HepG2 (cell line): ENCODE measurements around the gene SEH1L. TPM values are rescaled to one million over a fixed set of nuclear protein-coding genes. Genes with fewer than 3 reads are reported as not detected.
A peak's percentile ranks its signal among the peaks of the same experiment; 100 is the strongest.

Experiments
- ARHGAP35 ChIP-seq: sonication (generic); formaldehyde crosslinking; IDR thresholded peaks from 2 replicates; pipeline ENCODE4 v1.9.0; 2022; ENCODE audit warnings: mild to moderate bottlenecking, inconsistent platforms, moderate library complexity, missing genetic modification reagents, borderline replicate concordance
- ARID2 ChIP-seq: sonication (generic); formaldehyde crosslinking; IDR thresholded peaks from 2 replicates; pipeline ENCODE4 v1.8.1; 2022; ENCODE audit warnings: mild to moderate bottlenecking, missing genetic modification reagents, borderline replicate concordance
- CSRNP2 ChIP-seq: sonication (generic); formaldehyde crosslinking; conservative IDR thresholded peaks from 2 replicates; pipeline ENCODE4 v1.8.0; 2022; ENCODE audit warnings: low read depth, missing genetic modification reagents
- DRAP1 ChIP-seq: IDR thresholded peaks from 2 replicates; pipeline ENCODE4 v1.6.1; 2016; ENCODE audit warnings: missing genetic modification reagents, missing compliant biosample characterization
- FLYWCH1 ChIP-seq: sonication (generic); formaldehyde crosslinking; IDR thresholded peaks from 2 replicates; pipeline ENCODE4 v1.8.1; 2023; ENCODE audit warnings: mild to moderate bottlenecking, missing genetic modification reagents
- HOXA3 ChIP-seq: sonication (generic); formaldehyde crosslinking; IDR thresholded peaks from 2 replicates; pipeline ENCODE4 v1.5.0; 2020; ENCODE audit warnings: missing genetic modification reagents
- IRF1 ChIP-seq: sonication (generic); formaldehyde crosslinking; IDR thresholded peaks from 2 replicates; pipeline ENCODE4 v1.4.0; 2020; ENCODE audit warnings: low read depth, mild to moderate bottlenecking, missing genetic modification reagents
- MAFK ChIP-seq, 2 experiments: IDR thresholded peaks in 1 of 2; conservative IDR thresholded peaks in 1 of 2; 2 replicates each; pipeline ENCODE4 v1.6.1; 2011; ENCODE audit warnings: improper control_type of control experiment in 2 of 2, low read length in 2 of 2
- NFIC ChIP-seq: IDR thresholded peaks from 2 replicates; pipeline ENCODE4 v1.6.1; 2012; ENCODE audit warnings: mild to moderate bottlenecking, low read length, inconsistent platforms
- RFX3 ChIP-seq: IDR thresholded peaks from 2 replicates; pipeline ENCODE4 v1.6.1; 2016; ENCODE audit warnings: missing biosample characterization, missing genetic modification reagents
- SIN3B ChIP-seq: fragments of 150-350 bp; IDR thresholded peaks from 2 replicates; pipeline ENCODE4 v1.6.1; 2014; ENCODE audit warnings: low read length
- SOX5 ChIP-seq: IDR thresholded peaks from 2 replicates; pipeline ENCODE4 v1.6.1; 2016; ENCODE audit warnings: borderline replicate concordance
- ZBTB4 ChIP-seq: sonication (generic); formaldehyde crosslinking; IDR thresholded peaks from 2 replicates; pipeline ENCODE4 v1.4.0; 2020; ENCODE audit warnings: missing genetic modification reagents, mild to moderate bottlenecking, borderline replicate concordance
- ZFP36 ChIP-seq: fragments of 150-350 bp; IDR thresholded peaks from 2 replicates; pipeline ENCODE4 v1.6.1; 2018; ENCODE audit warnings: borderline replicate concordance, low read length, low read depth; ENCODE audit not compliant: partially characterized antibody
- ZNF292 ChIP-seq: sonication (generic); formaldehyde crosslinking; IDR thresholded peaks from 2 replicates; pipeline ENCODE4 v1.8.1; 2022; ENCODE audit warnings: mild to moderate bottlenecking, low read depth, missing genetic modification reagents, borderline replicate concordance
- ZNF329 ChIP-seq: sonication (generic); formaldehyde crosslinking; IDR thresholded peaks from 2 replicates; pipeline ENCODE4 v1.9.0; 2021; ENCODE audit warnings: low read depth, mild to moderate bottlenecking, missing genetic modification reagents
- ZNF44 ChIP-seq: sonication (generic); formaldehyde crosslinking; IDR thresholded peaks from 2 replicates; pipeline ENCODE4 v1.5.1; 2020; ENCODE audit warnings: mild to moderate bottlenecking, missing genetic modification reagents
- ZNF547 ChIP-seq: sonication (generic); formaldehyde crosslinking; IDR thresholded peaks from 2 replicates; pipeline ENCODE4 v1.5.1; 2020; ENCODE audit warnings: mild to moderate bottlenecking, missing genetic modification reagents
- ZNF598 ChIP-seq: sonication (generic); formaldehyde crosslinking; IDR thresholded peaks from 2 replicates; pipeline ENCODE4 v1.5.1; 2020; ENCODE audit warnings: mild to moderate bottlenecking, missing genetic modification reagents, borderline replicate concordance
- ZNF724P ChIP-seq: sonication (generic); formaldehyde crosslinking; IDR thresholded peaks from 2 replicates; pipeline ENCODE4 v1.8.0; 2022; ENCODE audit warnings: missing genetic modification reagents, borderline replicate concordance
- ZNF746 ChIP-seq: sonication (generic); formaldehyde crosslinking; IDR thresholded peaks from 2 replicates; pipeline ENCODE4 v1.8.0; 2022; ENCODE audit warnings: mild to moderate bottlenecking, missing genetic modification reagents
- ZNF768 ChIP-seq: sonication (generic); formaldehyde crosslinking; IDR thresholded peaks from 2 replicates; pipeline ENCODE4 v1.4.0; 2020; ENCODE audit warnings: missing genetic modification reagents
- ZNF841 ChIP-seq: sonication (generic); formaldehyde crosslinking; IDR thresholded peaks from 2 replicates; pipeline ENCODE4 v1.8.1; 2023; ENCODE audit warnings: missing genetic modification reagents, borderline replicate concordance
- ZNF878 ChIP-seq: sonication (generic); formaldehyde crosslinking; IDR thresholded peaks from 2 replicates; pipeline ENCODE4 v1.8.1; 2023; ENCODE audit warnings: mild to moderate bottlenecking, missing genetic modification reagents, moderate library complexity
- polyA plus RNA-seq, 8 experiments: library from polyadenylated mRNA; depleted of rRNA in 3 of 8; stranded (reverse) in 7 of 8; unstranded in 1 of 8; fragments of >200 nt; fragmentation: Illumina TruSeq in 4 of 8; extraction: Trizol in 4 of 8; gene quantifications; 2 replicates each; pipeline versions ENCODE4 v1.2.1 to v1.2.3, GENCODE V29; 2011 to 2016; ENCODE audit warnings: low read depth in 4 of 8, missing spikeins in 1 of 8, mixed read lengths in 1 of 8; ENCODE audit not compliant: insufficient read depth in 1 of 8
- total RNA-seq, 5 experiments: library from RNA; depleted of rRNA; stranded (reverse); fragments of >200 nt; fragmentation: Illumina TruSeq; extraction: Trizol; gene quantifications; 2 replicates each; pipeline ENCODE4 v1.2.3, GENCODE V29; 2016; ENCODE audit warnings: low read depth in 1 of 5

SEH1L gene
- total and polyA plus RNA-seq, 2 of the 13 experiments (the other 11 are each of a cell fraction or from before 2014, with no cell fraction given), result 59.6 to 63.5 TPM

- TF ChIP-seq ARID2 (CRISPR knock-in tag) (peak; percentile 73; the same call in 1 of the 2 replicates), IRF1 (CRISPR knock-in tag) (peak; percentile 75; the same call in 1 of the 2 replicates), FLYWCH1 (CRISPR knock-in tag) (no peak), ZNF841 (CRISPR knock-in tag) (peak; percentile 89; the same call in 1 of the 2 replicates), HOXA3 (CRISPR knock-in tag) (peak; percentile 95), ZNF878 (0 out of 2 replicates have a peak, but pooled peaks have one; percentile 63), RFX3 (CRISPR knock-in tag) (no peak), SIN3B (no peak), ZNF329 (CRISPR knock-in tag) (peak; percentile 92), ZNF746 (CRISPR knock-in tag) (peak; percentile 88; the same call in 1 of the 2 replicates), ARHGAP35 (CRISPR knock-in tag) (peak; percentile 76), ZBTB4 (CRISPR knock-in tag) (no peak), ZNF768 (CRISPR knock-in tag) (peak; percentile 48), ZNF724P (CRISPR knock-in tag) (peak; percentile 99), CSRNP2 (0 out of 2 replicates have a peak, but pooled peaks have one; percentile 76), ZNF547 (peak; percentile 98), ZNF44 (CRISPR knock-in tag) (0 out of 2 replicates have a peak, but pooled peaks have one; percentile 16), NFIC (no peak), ZNF292 (no peak), MAFK (conservative IDR thresholded peaks at IDR 0.05 in 1 of 2, IDR thresholded peaks at IDR 0.05 in 1 of 2; ENCODE audit: low read length in 2 of 2) (no peak), SOX5 (CRISPR knock-in tag) (no peak), DRAP1 (CRISPR knock-in tag) (no peak; the same call in none of the 2 replicates), ZFP36 (no peak), ZNF598 (CRISPR knock-in tag) (no peak; the same call in 1 of the 2 replicates)
Observed at GRCh38 chr18:12948050-12948804, 416 bp downstream of the SEH1L start (continued).
